Subcutaneous abdominal adipose tissue (tissue), 5 donors: ENCODE measurements around the gene PARD3.
"Not testable (repeated sequence)": the region's sequence is repeated elsewhere in the genome, so short reads cannot be mapped to it uniquely, and the experiment has no call there.

Source experiments
- H3K27ac ChIP-seq: one replicate; pipeline ENCODE4 v1.7.0; 2013; ENCODE audit warnings: low read depth, mild to moderate bottlenecking, inconsistent platforms, low read length, moderate library complexity
- H3K27me3 ChIP-seq, 5 donors: one replicate each; pipeline ENCODE4 v1.7.0; 2013; ENCODE audit warnings: low read length in 5 of 5, inconsistent platforms in 1 of 5; ENCODE audit not compliant: control insufficient read depth in 5 of 5, insufficient read depth in 4 of 5
- H3K36me3 ChIP-seq, 5 donors: one replicate each; pipeline ENCODE4 v1.7.0; 2013; ENCODE audit warnings: low read length in 5 of 5; ENCODE audit not compliant: control insufficient read depth in 5 of 5, insufficient read depth in 5 of 5
- H3K4me1 ChIP-seq, 5 donors: one replicate each; pipeline ENCODE4 v1.7.0; 2013; ENCODE audit warnings: low read length in 5 of 5, mild to moderate bottlenecking in 3 of 5, moderate library complexity in 1 of 5; ENCODE audit not compliant: control insufficient read depth in 5 of 5, insufficient read depth in 5 of 5
- H3K4me3 ChIP-seq, 5 donors: one replicate each; pipeline ENCODE4 v1.7.0; 2013; ENCODE audit warnings: low read length in 5 of 5, low read depth in 1 of 5
- H3K9ac ChIP-seq, 5 donors: one replicate each; pipeline ENCODE4 v1.7.0; 2013; ENCODE audit warnings: low read length in 5 of 5, mild to moderate bottlenecking in 4 of 5, moderate library complexity in 3 of 5
- H3K9me3 ChIP-seq, 5 donors: one replicate each; pipeline ENCODE4 v1.7.0; 2013; ENCODE audit warnings: low read length in 5 of 5; ENCODE audit not compliant: control insufficient read depth in 5 of 5
- donor health status: healthy.
- donor health status: healthy.
- donor health status: healthy.
- donor health status: healthy.
- donor health status: healthy.

PARD3 gene

DNA sequence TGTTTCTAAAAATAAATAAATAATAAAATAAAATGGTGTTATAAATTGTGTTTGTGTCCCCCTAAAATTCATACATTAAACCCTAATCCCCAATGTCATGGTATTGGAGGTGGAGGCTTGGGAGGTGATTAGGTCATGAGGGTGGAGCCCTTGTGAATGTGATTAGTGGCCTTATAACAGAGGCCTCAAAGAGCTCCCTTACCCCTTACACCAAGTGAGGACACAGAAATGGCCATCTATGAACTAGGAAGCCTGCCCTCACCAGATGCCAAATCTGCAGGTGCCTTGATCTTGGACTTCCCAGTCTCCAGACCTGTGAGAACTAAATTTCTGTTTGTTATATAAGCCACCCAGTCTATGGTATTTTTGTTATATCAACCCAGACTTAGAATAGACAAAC, 738.7 kb downstream of the PARD3 start:
- Histone ChIP-seq H3K4me3 (no peak overlapping the region), H3K27me3 (no peaks in the 10 kb centered on the region), H3K9me3 (peaks cover 0 to 6% (median 0%) of the 10 kb centered on the region in 5 donors), H3K27ac (no peak overlapping the region), H3K4me1 (peaks cover 0 to 22% (median 20%) of the 10 kb centered on the region in 5 donors), H3K9ac (no peak overlapping the region), H3K36me3 (no peaks in the 10 kb centered on the region)

DNA sequence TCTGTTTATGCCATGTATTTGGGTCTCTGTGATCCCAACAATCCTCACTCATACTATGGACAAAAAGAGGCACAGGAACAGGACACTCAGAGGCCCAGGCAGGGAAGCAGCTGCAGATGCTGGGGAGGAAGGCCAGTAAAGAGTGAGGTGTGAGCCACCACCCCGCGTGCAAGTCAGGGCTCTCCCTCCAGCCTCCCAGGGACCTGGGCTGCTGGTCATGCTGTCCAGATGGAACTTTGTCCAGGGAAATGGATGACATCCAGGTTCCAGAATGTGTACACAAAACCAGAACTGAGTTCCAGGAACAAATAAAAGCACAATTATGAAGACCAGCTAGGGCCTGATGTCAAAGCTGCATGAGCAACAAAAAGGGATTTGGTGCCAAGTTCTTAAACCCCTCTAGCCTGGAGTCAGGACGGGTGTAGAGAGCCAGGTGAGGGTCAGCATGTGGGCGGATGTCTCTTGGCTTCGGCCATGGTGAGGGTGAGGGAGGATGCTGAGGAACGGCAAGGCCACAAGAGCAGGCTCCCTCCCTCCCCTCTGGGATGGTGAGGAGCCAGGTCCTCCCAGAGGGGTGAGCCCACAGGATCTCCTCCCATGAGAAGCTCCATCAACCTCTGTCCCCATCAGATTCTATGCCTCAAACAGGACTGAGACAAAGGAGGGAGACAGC, 739.7 kb downstream of the PARD3 start:
- Histone ChIP-seq H3K27me3 (no peaks in the 10 kb centered on the region), H3K4me1 (peaks cover 0 to 21% (median 17%) of the 10 kb centered on the region in 5 donors), H3K9ac (no peak overlapping the region), H3K4me3 (no peak overlapping the region), H3K9me3 (peaks cover 0 to 6% (median 0%) of the 10 kb centered on the region in 5 donors), H3K27ac (no peak overlapping the region), H3K36me3 (no peaks in the 10 kb centered on the region)

DNA sequence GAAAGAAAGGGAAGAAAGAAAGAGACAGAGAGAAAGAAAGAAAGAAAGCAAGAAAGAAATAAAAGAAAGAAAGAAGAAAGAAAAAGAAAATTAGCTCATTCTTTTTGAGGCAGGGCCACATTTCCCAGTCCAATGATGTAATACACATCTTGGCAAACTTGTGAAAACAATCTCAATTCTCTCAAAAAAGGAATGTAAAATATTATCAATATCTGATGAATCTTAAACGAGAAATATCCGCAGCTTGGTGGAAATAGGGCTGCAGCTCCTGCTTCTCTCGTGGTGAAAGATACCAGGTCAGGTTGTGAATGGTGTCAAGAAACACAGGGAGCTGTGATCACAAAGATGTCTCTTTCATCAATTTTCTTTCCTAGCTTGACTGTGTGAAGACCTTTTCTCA, 741.0 kb downstream of the PARD3 start:
- Histone ChIP-seq H3K27me3 (no peaks in the 10 kb centered on the region), H3K36me3 (no peaks in the 10 kb centered on the region), H3K4me3 (no peak overlapping the region), H3K9ac (no peak overlapping the region), H3K4me1 (peaks cover 0 to 16% (median 13%) of the 10 kb centered on the region in 5 donors), H3K27ac (no peak overlapping the region), H3K9me3 (peaks cover 0 to 6% (median 0%) of the 10 kb centered on the region in 5 donors)

DNA sequence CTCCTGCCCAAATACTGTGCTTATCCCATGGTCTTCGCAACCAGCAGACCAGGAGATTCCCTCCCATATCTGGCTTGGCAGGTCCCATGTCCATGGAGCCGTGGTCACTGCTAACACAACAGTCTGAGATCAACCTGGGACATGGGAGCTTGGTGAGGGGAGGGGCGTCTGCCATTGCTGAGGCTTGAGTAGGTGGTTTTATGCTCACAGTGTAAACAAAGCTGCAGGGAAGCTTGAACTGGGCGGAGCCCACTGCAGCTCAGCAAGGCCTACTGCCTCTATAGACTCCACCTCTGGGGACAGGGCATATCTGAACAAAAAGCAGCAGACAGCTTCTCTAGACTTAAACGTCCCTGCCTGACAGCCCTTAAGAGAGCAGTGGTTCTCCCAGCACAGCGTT, 747.4 kb downstream of the PARD3 start:
- H3K9ac ChIP-seq, H3K27ac ChIP-seq, H3K4me3 ChIP-seq, H3K36me3 ChIP-seq, H3K27me3 ChIP-seq, H3K4me1 ChIP-seq: not testable (repeated sequence)
- peaks cover 3 to 13% (median 10%) of the 10 kb centered on the region in 5 donors for H3K9me3 ChIP-seq

DNA sequence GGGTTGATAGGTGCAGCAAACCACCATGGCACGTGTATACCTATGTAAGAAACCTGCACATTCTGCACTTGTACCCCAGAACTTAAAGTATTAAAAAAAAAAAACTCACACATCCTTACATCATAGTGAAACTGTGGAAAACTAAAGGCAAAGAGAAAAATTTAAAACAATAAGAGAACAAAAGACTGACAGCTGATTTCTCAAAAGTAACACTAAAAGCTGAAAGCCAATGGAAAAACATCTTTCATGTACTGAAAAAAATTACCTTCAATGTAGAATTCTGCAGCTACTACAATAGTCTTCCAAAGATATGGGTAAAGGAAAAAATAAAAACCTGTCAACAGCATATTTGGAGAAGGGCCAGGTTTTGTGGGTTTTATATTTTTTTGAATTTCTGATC, 751.5 kb downstream of the PARD3 start:
- no peak overlapping the region for H3K4me3 ChIP-seq
- H3K27ac ChIP-seq = no peak overlapping the region
- no peaks in the 10 kb centered on the region for H3K27me3 ChIP-seq
- H3K9ac ChIP-seq = no peak overlapping the region
- H3K36me3 ChIP-seq = peaks cover 0 to 4% (median 0%) of the 10 kb centered on the region in 5 donors
- no peaks in the 10 kb centered on the region for H3K4me1 ChIP-seq
- H3K9me3 ChIP-seq = peaks cover 3 to 22% (median 17%) of the 10 kb centered on the region in 5 donors

DNA sequence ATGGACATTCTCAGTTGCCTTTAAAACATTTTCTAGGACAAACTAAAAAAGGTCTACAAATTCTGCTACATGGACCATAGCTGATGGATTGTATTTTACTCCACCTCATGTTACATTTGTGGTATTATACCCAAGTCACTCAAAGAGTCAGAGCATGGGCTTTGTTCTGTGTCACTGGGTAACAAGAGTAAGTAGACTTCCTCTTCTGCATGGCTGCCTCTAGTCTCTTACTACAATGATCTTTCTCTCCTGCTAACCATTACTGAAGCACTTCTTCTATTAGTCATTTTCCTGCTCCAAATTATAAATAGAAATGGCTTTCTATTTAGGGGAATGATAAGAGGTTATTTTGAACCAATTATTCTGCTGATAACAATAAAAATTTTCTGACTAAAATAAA, 753.3 kb downstream of the PARD3 start:
- Histone ChIP-seq H3K9me3 (peaks cover 3 to 22% (median 17%) of the 10 kb centered on the region in 5 donors), H3K4me3 (no peak overlapping the region), H3K27me3 (no peaks in the 10 kb centered on the region), H3K27ac (no peak overlapping the region), H3K9ac (no peak overlapping the region), H3K36me3 (peaks cover 0 to 4% (median 0%) of the 10 kb centered on the region in 5 donors), H3K4me1 (no peaks in the 10 kb centered on the region)
